GM19397 (cell line): Measurements from ENCODE around the gene HMCES.
"Not testable (repeated sequence)": the region's sequence is repeated elsewhere in the genome, so short reads cannot be mapped to it uniquely, and the experiment has no call there.

Experiments
- ATAC-seq: cut with Tn5 transposase; IDR thresholded peaks from one replicate; pipeline ENCODE4 v1.9.1; 2021; ENCODE audit warnings: mild to moderate bottlenecking, moderate library complexity; ENCODE audit not compliant: unreplicated experiment

HMCES gene

GRCh38 chr3:129318921-129319320 is 40.3 kb downstream of the HMCES start:
- no peak for ATAC-seq

- no peak for ATAC-seq
Measured at GRCh38 chr3:129320261-129320660, 41.6 kb downstream of the HMCES start.

- no peak for ATAC-seq
Measured at GRCh38 chr3:129320825-129321487, 42.3 kb downstream of the HMCES start.

GRCh38 chr3:129321887-129322286 is 43.2 kb downstream of the HMCES start:
- no peak for ATAC-seq

- no peak for ATAC-seq
Measured at GRCh38 chr3:129323651-129324294, 45.1 kb downstream of the HMCES start.

GRCh38 chr3:129324855-129325254 is 46.2 kb downstream of the HMCES start:
- ATAC-seq: no peak

GRCh38 chr3:129325383-129325782 is 46.7 kb downstream of the HMCES start:
- ATAC-seq: no peak

- no peak for ATAC-seq
Measured at GRCh38 chr3:129326138-129326537, 47.5 kb downstream of the HMCES start.

- ATAC-seq: no peak
Measured at GRCh38 chr3:129326595-129326994, 47.9 kb downstream of the HMCES start.

GRCh38 chr3:129327510-129327909 is 48.8 kb downstream of the HMCES start:
- no peak for ATAC-seq

- ATAC-seq: no peak
Measured at GRCh38 chr3:129329858-129330257, 51.2 kb downstream of the HMCES start.

GRCh38 chr3:129330409-129330808 is 51.7 kb downstream of the HMCES start:
- ATAC-seq: no peak

GRCh38 chr3:129333891-129334290 is 55.2 kb downstream of the HMCES start:
- ATAC-seq: no peak

- ATAC-seq: no peak
Measured at GRCh38 chr3:129336093-129336706, 57.5 kb downstream of the HMCES start.

- not testable (repeated sequence) for ATAC-seq
Measured at GRCh38 chr3:129337719-129338118, 59.0 kb downstream of the HMCES start.

GRCh38 chr3:129339186-129339585 is 60.5 kb downstream of the HMCES start:
- ATAC-seq: not testable (repeated sequence)

- not testable (repeated sequence) for ATAC-seq
Measured at GRCh38 chr3:129339833-129340232, 61.2 kb downstream of the HMCES start.

GRCh38 chr3:129341331-129342141 is 62.9 kb downstream of the HMCES start:
- no peak for ATAC-seq

GRCh38 chr3:129343643-129344360 is 65.1 kb downstream of the HMCES start:
- no peak for ATAC-seq

GRCh38 chr3:129344540-129345220 is 66.0 kb downstream of the HMCES start:
- ATAC-seq: no peak
